Ovary (tissue), 3 donors: ENCODE measurements around the gene GPR152.

Experiments used
- CTCF ChIP-seq, 3 donors: fragments of 450-650 bp in 2 of 3; fragments of 200-600 bp in 1 of 3; IDR thresholded peaks; one replicate each; pipeline versions ENCODE4 v1.5.1 to v1.8.0; 2016 to 2022; ENCODE audit warnings: antibody characterized with exemption in 3 of 3, mild to moderate bottlenecking in 1 of 3
- EP300 ChIP-seq: sonication (generic); formaldehyde crosslinking; IDR thresholded peaks from one replicate; pipeline ENCODE4 v1.6.1; 2017; ENCODE audit warnings: antibody characterized with exemption
- donor health status: DM: no; HTN: no; CAD: no.

DNA sequence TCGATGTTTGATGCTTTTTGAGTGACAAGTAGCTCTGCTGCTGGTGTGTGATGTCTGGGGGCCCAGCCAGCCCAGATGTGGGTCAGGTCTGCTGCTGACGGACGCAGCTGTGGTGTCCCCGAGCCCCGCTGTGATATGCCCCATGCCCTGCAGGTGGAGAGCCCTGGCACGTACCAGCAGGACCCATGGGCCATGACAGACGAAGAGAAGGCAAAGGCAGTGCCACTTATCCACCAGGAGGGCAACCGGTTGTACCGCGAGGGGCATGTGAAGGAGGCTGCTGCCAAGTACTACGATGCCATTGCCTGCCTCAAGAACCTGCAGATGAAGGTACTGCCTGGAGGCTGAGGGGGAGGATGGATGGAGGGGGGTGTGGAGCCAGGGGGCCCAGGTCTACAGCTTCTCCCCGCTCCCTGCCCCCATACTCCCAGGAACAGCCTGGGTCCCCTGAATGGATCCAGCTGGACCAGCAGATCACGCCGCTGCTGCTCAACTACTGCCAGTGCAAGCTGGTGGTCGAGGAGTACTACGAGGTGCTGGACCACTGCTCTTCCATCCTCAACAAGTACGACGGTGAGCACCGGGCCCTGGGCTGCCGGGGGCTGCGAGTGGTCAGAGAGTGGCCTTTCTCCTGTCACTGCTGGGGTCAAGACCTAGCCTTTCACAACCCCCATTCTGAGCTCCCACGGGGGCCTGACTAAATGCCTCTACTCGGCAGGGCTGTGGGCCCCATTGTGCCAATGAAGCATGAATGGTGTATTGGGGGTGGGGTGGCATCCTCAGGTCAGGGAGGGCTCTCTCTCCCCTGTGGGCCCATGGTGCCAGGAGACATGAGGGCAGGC lies 37.6 kb upstream of the GPR152 start:
- no peak for TF ChIP-seq CTCF (IDR thresholded peaks at IDR 0.05)
- TF ChIP-seq EP300 = no peak
